ENCODE data around the gene KCNQ2. TPM values are rescaled to one million over a fixed set of nuclear protein-coding genes. Genes with fewer than 3 reads are reported as not detected.

The KCNQ2 gene
- total and polyA plus RNA-seq, 12 donors, result 0.69 to 81.6 (median 10.3) TPM; not detected in 3

GRCh38 chr20:63415647-63416391 lies 56.6 kb downstream of the KCNQ2 start:
- H3K27ac ChIP-seq, result no peak overlapping the region
- no peaks in the 10 kb centered on the region for H3K36me3 ChIP-seq (replicated peaks in 1 of 2)
- no peak overlapping the region for H3K4me3 ChIP-seq
- DNase-seq, result no peak
- 67 to 74% (median 68%) methylated on average over 19 to 32 of the region's 32 CpGs for WGBS, 4 donors
- H3K9me3 ChIP-seq (replicated peaks in 1 of 3), result no peaks in the 10 kb centered on the region
- TF ChIP-seq POLR2A (IDR thresholded peaks at IDR 0.05) (no peak), CTCF (IDR thresholded peaks at IDR 0.05) (no peak)
- H3K4me1 ChIP-seq (replicated peaks in 1 of 2), result no peaks in the 10 kb centered on the region
- H3K27me3 ChIP-seq, result no peaks in the 10 kb centered on the region
- intact Hi-C loops (cut with DNase I), result no loop called here

DNA sequence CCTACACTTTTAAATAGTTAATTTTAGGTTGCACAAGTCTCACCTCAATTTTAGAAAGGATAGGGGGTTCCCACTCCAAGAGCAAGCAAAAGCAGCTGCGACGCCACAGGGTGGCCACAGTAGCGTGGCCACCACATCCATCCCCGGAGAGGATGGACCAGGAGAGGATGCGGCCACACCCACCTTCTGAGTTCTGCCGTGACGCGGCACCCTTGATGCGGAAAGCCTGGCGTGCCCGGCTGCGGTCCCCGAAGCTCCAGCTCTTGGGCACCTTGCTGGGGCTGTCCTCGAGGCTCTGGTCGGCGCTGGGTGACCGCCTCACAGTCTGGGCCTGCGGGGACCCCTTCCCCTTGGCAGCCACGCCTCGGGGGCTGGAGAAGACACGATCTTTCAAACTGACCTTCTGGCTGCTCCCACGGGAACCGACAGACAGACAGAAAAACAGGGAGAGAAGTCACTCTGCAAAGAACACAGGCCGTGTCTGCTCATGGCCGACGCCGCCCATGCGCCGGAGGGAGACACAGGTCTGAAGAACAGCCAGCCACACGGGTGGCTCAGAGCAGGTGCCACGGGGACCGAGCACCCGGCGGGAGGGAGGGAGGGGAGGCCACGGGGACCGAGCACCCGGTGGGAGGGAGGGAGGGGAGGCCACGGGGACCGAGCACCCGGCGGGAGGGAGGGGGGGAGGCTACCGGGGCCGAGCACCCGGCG lies 57.6 kb downstream of the KCNQ2 start:
- TF ChIP-seq CTCF (IDR thresholded peaks at IDR 0.05) (no peak), POLR2A (IDR thresholded peaks at IDR 0.05) (no peak)
- Histone ChIP-seq H3K27ac (no peak overlapping the region), H3K4me1 (replicated peaks in 1 of 2) (no peaks in the 10 kb centered on the region), H3K27me3 (no peaks in the 10 kb centered on the region), H3K36me3 (replicated peaks in 1 of 2) (no peaks in the 10 kb centered on the region), H3K9me3 (replicated peaks in 1 of 3) (no peaks in the 10 kb centered on the region), H3K4me3 (no peak overlapping the region)
- DNase-seq, result no peak
- WGBS, 4 donors, result 79 to 87% (median 83%) methylated on average over 17 to 37 of the region's 45 CpGs
- intact Hi-C loops (cut with DNase I), result no loop called here

- no peak for DNase-seq
- Histone ChIP-seq H3K4me3 (no peak overlapping the region), H3K27me3 (no peaks in the 10 kb centered on the region), H3K36me3 (replicated peaks in 1 of 2) (no peaks in the 10 kb centered on the region), H3K9me3 (replicated peaks in 1 of 3) (no peaks in the 10 kb centered on the region), H3K4me1 (replicated peaks in 1 of 2) (no peaks in the 10 kb centered on the region), H3K27ac (no peak overlapping the region)
- TF ChIP-seq CTCF (IDR thresholded peaks at IDR 0.05) (no peak), POLR2A (IDR thresholded peaks at IDR 0.05) (no peak)
- 62 to 81% (median 74%) methylated on average over 15 to 33 of the region's 33 CpGs for WGBS, 4 donors
- intact Hi-C loops (cut with DNase I), result no loop called here
These were observed 58.3 kb downstream of the KCNQ2 start for GRCh38 chr20:63413963-63414684.

DNA sequence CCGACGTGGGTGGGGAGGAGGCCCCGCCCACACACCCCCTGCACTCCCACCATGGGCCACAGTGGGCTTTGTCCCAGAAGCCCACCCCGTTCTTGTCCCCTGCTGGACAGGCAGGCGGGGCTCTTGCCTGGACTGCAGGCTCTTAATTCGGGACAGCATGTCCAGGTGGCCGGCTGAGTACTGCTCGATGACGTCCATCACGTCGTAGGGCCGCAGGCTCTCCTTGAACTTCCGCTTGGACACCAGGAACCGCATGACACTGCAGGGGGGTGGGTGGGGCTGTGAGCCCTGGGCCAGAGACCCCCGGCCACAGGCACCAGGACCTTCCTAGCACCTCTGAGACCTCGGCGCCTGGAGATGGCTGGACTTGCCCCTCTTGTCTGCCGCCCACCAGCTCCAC lies 59.1 kb downstream of the KCNQ2 start:
- Histone ChIP-seq H3K4me3 (no peak overlapping the region), H3K27ac (no peak overlapping the region), H3K36me3 (replicated peaks in 1 of 2) (no peaks in the 10 kb centered on the region), H3K27me3 (no peaks in the 10 kb centered on the region), H3K9me3 (replicated peaks in 1 of 3) (no peaks in the 10 kb centered on the region), H3K4me1 (replicated peaks in 1 of 2) (no peaks in the 10 kb centered on the region)
- intact Hi-C loops (cut with DNase I), result no loop called here
- no peak for TF ChIP-seq POLR2A (IDR thresholded peaks at IDR 0.05)
- no peak for TF ChIP-seq CTCF (IDR thresholded peaks at IDR 0.05)
- 61 to 82% (median 77%) methylated on average over 12 to 18 of the region's 18 CpGs for WGBS, 4 donors
- no peak for DNase-seq

Data from adrenal gland (tissue), 12 donors.